IPS-18c (cell line): ENCODE measurements around the gene PROCA1.

Experiments
- H3K4me3 ChIP-seq: 2 replicates; pipeline ENCODE4 v1.7.0; 2013; ENCODE audit warnings: low read depth, mild to moderate bottlenecking, low read length, moderate library complexity; ENCODE audit not compliant: insufficient read depth
- H3K9me3 ChIP-seq: one replicate; pipeline ENCODE4 v1.6.1; 2013; ENCODE audit warnings: mild to moderate bottlenecking, low read length, moderate library complexity; ENCODE audit not compliant: control insufficient read depth, insufficient read depth

Gene PROCA1

DNA sequence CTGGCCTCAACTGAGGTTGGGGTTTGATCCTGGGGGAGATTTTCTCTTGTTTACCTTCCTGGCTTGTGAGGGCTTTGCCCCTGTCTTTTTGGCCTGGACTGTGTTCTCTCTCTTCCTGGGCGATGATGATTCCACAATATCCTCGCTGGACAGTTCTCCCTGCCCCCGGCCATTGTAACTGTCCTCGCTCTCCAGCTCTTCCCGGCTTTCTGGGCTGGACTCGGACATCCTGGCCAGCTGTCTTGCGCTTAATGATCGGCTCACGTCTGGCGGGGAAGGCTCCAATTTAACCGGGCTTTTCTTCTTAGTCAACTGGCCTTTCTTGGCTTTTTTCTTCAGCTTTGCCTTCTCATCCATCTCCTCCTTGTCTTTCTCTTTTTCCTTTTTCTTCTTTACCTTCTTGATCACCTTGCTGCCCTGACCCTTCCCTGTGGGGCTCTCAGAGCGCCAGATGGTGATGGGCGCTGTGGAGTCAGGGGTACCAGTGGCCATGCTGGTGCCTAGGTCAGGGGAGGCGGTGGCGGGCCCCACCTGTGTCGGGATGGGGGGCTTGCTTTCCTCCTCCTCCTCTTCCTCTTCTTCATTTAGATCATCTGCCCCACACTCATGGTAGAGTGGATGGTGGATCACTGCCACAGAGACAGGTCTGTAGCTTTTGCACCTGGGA lies 8.0 kb downstream of the PROCA1 start:
- H3K4me3 ChIP-seq = no peak overlapping the region

GRCh38 chr17:28702752-28703150 lies 8.9 kb downstream of the PROCA1 start:
- H3K4me3 ChIP-seq = no peak overlapping the region

More for the DNA sequence above, 8.0 kb downstream of the PROCA1 start:
- H3K9me3 ChIP-seq = no peaks in the 10 kb centered on the region

GRCh38 chr17:28702026-28702751 lies 9.5 kb downstream of the PROCA1 start:
- H3K4me3 ChIP-seq = no peak overlapping the region
- H3K9me3 ChIP-seq = no peaks in the 10 kb centered on the region

More at GRCh38 chr17:28702752-28703150, 8.9 kb downstream of the PROCA1 start:
- no peaks in the 10 kb centered on the region for H3K9me3 ChIP-seq

GRCh38 chr17:28700830-28701492 lies 10.7 kb downstream of the PROCA1 start:
- Histone ChIP-seq H3K4me3 (no peak overlapping the region), H3K9me3 (no peaks in the 10 kb centered on the region)

DNA sequence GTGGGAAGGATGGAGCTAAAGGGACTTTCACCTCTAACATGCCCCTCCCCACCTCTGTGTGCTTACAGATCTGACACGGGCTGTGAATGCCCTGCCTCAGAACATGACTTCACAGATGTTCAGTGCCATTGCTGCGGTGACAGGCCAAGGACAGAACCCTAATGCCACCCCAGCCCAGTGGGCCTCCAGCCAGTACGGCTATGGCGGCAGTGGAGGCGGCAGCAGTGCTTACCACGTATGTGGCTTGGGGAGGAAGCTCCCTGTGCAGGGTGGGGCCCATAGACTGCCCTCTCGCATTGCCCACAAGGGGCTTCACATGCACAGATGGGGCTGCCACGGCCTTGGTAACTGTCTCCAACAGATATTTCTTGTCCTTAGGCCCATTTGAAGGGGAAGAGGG lies 11.4 kb downstream of the PROCA1 start:
- H3K9me3 ChIP-seq = no peaks in the 10 kb centered on the region
- no peak overlapping the region for H3K4me3 ChIP-seq

DNA sequence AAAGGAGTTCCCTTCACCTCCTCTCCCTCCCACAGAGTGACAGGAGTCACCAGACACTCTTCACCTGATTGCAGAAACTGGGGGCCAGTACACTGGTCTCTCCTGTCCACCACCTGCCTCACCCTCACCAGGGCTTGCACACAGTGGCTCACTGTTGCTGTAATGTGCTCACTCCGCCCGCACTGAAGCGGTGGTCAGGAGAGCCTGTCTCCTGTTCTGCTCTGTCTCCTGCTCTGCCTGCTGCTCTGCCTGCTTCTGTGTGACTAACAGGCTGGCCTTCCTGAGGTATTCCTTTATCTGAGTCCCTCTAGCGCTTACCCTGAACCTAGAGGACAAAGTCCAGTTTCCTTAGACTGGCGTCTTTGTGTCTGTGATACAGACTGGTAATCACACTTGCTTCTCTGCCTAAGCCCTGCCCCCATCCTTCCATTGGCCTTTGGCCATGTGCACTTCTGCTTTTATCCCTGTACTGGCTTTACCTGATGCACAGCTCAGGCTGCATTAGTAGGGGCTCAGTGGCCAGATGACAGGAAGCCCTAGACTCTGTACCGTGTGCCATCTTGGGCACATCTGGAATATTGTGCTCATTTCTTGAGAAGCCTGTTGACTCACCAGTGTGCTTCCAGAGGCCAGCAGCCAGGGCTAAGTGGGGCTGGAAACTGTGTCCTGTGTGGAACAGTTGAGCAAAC lies 13.3 kb downstream of the PROCA1 start:
- H3K4me3 ChIP-seq = no peak overlapping the region
- no peaks in the 10 kb centered on the region for H3K9me3 ChIP-seq

GRCh38 chr17:28693869-28694268 lies 17.8 kb downstream of the PROCA1 start:
- H3K4me3 ChIP-seq = no peak overlapping the region
- no peaks in the 10 kb centered on the region for H3K9me3 ChIP-seq

DNA sequence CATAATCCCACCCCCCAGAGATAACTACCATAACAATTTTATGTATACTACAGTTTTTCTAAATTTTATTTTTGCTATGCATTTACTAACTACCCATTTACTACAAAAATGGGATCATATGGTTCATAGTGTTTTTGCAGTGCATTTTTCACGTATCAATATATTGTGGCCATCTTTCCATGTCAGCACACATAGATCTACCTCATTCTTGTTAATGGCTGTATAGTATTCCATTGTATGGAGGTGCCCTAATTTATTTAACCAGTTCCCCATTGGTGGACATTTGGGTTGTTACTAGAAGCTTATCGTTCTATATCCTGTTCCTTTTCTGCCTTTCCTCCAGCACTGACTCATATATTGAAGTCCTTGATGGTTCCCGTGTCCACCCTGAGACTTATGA lies 22.7 kb downstream of the PROCA1 start:
- H3K9me3 ChIP-seq = no peaks in the 10 kb centered on the region
- H3K4me3 ChIP-seq = no peak overlapping the region

DNA sequence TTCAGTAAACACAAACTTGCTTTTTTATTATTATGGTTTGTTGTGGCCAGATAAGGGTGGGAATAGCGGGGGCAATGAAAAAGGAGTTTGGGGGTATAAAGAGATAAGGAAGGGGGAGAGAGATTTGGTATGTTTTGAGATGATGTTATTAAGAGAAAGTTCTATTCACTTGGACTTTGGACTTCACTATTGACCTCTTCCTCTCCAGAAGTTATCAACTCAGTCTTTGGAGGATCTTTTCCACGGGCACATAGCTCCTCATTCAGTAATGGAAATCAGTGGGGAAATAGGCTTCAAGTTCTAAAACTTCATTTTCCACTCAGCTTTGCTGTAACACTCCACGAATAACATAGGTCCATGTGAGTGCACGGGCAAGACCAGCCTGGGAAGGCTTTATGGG lies 23.2 kb downstream of the PROCA1 start:
- Histone ChIP-seq H3K4me3 (no peak overlapping the region), H3K9me3 (no peaks in the 10 kb centered on the region)

GRCh38 chr17:28686296-28686695 lies 25.4 kb downstream of the PROCA1 start:
- H3K9me3 ChIP-seq = no peaks in the 10 kb centered on the region
- H3K4me3 ChIP-seq = no peak overlapping the region

GRCh38 chr17:28685366-28685765 lies 26.3 kb downstream of the PROCA1 start:
- Histone ChIP-seq H3K9me3 (no peaks in the 10 kb centered on the region), H3K4me3 (no peak overlapping the region)

- Histone ChIP-seq H3K9me3 (no peaks in the 10 kb centered on the region), H3K4me3 (no peak overlapping the region)
Observed at GRCh38 chr17:28684963-28685362, 26.7 kb downstream of the PROCA1 start.

DNA sequence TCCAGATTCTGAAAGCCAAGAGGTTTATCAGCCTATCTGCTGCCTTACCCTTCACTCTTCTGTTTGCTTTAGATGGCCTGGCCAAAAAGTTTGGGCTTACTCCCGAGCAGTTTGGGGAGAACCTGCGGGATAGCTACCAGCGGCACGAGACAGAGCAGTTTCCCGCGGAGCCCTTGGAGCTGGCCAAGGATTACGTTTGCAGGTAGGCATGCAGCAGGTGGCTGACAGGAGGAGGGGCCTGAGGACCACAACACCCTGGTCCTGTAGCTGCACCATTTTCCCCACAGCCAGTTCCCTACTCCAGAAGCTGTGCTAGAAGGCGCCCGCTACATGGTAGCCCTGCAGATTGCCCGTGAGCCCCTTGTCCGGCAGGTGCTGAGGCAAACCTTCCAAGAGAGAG lies 29.0 kb downstream of the PROCA1 start:
- Histone ChIP-seq H3K4me3 (no peak overlapping the region), H3K9me3 (no peaks in the 10 kb centered on the region)

GRCh38 chr17:28675980-28676379 lies 35.7 kb downstream of the PROCA1 start:
- Histone ChIP-seq H3K4me3 (no peak overlapping the region), H3K9me3 (no peaks in the 10 kb centered on the region)

GRCh38 chr17:28675490-28675889 lies 36.2 kb downstream of the PROCA1 start:
- H3K4me3 ChIP-seq = no peak overlapping the region
- no peaks in the 10 kb centered on the region for H3K9me3 ChIP-seq

DNA sequence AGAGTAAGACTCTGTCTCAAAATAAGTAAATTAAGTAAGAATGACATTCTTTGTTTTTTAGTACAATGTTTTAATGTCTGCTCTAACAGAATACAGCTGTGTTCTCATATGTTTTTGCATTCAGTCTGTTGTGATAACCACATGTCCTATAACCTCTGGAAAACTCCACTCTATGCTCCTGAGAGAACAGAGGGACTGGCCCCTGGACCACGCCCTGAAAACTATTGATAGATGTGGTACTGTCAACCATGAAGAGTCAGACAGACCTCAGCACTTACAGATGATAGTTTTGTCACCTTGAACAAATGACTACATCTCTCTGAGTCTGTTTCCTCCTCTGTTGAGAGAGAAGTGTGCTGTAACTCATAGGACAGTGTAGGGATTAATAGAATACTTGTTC lies 41.8 kb downstream of the PROCA1 start:
- H3K4me3 ChIP-seq = no peak overlapping the region
- no peaks in the 10 kb centered on the region for H3K9me3 ChIP-seq

DNA sequence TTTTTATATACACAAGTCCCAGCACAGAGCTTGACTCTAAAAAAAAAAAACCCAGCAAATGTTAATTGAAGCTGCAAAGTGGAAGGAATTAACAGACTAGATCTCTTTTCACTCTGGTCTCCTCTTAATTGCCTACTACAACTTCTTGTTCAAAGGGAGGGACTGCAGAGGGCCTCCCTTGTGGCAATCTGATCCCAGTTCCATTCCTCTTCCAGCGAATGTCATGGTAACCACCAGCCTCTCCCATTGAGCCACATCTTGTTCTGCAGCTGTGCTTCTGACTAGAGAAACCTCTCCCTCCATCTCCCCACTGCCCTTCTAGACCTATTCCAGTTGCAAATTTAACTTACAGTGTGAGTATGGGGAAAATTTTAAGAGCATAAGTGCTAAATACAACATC lies 43.8 kb downstream of the PROCA1 start:
- Histone ChIP-seq H3K4me3 (no peak overlapping the region), H3K9me3 (no peaks in the 10 kb centered on the region)

DNA sequence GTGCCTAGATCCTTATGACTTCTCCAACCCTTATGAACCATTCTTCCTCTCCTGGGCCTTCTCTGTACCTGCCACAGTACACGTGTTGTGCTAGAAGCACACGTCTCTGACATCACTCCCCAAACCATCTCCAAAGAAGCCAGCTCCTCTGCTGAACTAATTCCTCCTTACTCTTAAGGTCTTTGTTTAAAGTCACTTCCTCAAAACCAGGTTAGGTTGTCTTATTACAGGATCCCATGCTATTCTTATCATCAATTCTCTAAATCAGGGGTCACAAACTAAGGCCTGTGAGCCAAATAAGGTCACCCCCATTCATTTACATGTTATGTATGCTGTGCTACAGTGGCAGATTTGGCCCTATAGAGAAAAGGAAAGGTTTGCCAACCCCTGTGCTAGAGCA lies 45.7 kb downstream of the PROCA1 start:
- Histone ChIP-seq H3K4me3 (no peak overlapping the region), H3K9me3 (peaks cover 5% of the 10 kb centered on the region)
